GM21737 (cell line): ENCODE data around the gene MCHR1.

Experiments used
- ATAC-seq: cut with Tn5 transposase; IDR thresholded peaks from one replicate; pipeline ENCODE4 v1.9.1; 2021; ENCODE audit warnings: mild to moderate bottlenecking, moderate library complexity; ENCODE audit not compliant: unreplicated experiment

The MCHR1 gene, protein sequence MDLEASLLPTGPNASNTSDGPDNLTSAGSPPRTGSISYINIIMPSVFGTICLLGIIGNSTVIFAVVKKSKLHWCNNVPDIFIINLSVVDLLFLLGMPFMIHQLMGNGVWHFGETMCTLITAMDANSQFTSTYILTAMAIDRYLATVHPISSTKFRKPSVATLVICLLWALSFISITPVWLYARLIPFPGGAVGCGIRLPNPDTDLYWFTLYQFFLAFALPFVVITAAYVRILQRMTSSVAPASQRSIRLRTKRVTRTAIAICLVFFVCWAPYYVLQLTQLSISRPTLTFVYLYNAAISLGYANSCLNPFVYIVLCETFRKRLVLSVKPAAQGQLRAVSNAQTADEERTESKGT

DNA sequence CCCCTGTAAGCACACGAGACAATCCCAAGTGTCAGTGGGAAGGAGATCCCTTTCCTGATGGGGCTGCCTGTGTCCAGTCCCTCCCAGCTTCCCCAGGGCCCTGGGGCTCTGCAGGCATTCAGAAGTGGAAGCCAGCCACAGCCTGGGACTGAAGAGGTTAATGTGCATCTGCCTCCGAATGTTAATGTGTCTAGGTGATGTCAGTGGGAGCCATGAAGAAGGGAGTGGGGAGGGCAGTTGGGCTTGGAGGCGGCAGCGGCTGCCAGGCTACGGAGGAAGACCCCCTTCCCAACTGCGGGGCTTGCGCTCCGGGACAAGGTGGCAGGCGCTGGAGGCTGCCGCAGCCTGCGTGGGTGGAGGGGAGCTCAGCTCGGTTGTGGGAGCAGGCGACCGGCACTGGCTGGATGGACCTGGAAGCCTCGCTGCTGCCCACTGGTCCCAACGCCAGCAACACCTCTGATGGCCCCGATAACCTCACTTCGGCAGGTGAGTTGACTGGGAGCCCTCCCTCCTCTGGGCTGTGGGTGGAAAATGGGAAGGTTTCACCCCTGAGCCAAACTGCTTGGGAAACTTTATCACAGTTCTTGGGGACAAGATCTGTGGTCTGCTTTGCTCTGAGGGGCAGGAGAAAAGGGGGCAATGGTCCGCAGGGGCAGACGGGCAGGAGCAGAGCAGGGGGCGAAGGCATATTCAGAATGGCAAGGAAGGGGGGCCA, at the start of gene MCHR1:
MCHR1 (plus strand) TSS at position 236 of the 715 bp plus-strand sequence; CDS start at position 405, 169 bp downstream.
- no peak for ATAC-seq

DNA sequence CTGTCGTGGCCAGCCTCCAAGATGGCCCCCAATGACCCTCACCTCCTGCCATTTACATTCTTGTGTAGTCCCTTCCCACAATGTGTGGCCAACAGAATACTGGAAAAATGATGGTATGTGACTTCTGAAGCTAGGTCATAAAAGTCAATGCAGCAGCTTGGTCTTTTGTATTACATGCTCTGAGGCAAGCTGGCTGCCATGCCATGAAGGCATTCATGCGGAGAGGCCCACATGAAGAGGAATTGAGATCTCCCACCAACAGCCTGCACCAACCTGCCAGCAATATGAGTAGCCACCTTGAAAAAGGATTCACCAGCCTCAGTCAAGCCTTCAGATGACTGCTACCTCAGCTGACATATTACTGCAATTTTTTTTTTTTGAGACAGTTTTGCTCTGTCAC, 47.4 kb upstream of the MCHR1 start:
- no peak for ATAC-seq

DNA sequence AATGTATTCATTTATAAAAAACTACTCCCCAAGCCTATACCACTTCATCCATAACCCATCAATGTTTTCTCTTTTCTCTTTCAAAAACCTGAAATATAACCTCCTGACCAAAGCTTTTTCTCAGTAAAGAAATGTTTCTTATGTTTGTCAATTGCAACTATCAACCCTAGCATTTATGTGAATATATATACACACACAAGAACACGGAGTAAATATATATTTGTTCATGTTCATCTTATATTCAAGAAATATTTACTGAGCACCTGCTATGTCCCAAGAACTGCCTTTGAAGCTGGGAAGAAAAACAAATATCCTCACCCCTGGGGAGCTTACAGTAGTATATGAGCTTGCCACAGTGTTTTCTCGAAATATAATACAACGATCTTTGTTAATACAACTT, 46.2 kb upstream of the MCHR1 start:
- ATAC-seq = no peak

DNA sequence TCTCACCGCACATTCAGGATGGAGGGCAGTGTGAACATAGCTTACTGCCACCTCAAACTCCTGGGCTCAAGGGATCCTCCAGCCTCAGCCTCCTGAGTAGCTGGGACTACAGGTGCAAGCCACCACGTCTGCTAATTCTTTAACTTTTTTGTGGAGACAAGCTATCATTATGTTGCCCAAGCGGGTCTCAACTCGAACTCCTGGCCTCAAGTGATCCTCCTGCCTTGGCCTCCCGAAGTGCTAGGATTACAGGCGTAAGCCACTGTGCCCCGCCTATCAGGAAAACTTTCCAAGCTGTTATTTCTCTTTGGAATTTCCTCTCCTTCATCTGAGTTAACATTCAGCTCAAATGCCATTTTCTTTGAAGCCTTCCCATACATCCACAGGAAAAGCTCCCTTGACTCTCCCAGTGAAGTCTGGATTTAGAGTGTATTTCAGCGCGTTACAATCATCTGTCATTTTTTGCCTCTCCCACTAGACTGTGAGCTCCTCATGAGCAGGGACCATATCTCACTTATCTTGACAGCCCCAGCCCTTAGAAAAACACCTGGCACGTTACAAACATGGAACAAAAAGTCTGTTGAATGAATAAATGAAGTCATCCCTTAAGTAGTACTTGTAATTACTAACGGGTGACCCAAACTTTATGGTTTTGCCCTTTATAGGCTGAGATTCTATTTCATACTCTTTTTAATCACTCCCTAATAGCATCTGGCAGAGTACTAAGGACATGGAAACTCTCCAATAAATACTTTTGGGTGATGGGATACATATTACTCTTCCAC, 45.0 kb upstream of the MCHR1 start:
- no peak for ATAC-seq

DNA sequence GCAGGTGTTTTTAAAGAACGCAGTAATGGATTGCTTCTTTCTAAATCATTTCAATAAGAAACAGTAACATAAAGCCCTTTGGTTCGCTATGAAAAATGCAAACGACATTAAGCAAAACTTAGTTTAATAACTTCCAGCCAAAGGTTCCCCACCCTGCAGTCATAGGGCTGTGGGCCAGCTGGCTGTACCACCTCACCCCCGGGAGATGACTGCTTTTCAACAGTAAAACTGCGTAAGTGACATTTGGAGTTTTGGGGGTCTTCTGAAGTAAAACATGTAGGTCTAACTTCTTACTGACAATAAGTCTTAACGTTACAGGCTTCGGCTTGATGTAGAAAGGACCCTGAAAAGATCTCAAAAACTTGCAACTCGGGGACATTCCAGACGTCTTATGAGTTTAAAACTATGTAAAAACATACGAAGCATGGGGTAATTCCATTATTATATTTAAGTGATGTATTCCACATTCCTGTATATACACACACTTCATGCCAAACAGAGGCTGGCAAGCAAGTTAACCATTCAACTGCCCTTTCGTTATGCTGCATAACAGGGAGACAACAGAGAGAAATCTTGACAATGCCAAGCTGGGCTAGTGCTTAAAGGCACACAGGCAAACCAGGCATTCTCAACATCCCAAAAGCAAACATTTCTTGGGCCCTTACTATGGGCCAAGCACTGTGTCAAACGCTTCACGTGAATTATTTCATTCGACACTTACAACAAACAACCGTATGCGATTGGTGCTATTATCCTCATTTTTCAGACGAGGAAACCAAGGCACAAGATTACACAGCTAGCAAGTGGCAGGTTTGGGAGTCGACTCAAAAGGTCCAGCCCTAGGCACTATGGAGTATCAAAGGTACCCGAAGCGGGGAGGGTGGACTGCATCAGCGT, 44.0 kb upstream of the MCHR1 start:
- no peak for ATAC-seq

DNA sequence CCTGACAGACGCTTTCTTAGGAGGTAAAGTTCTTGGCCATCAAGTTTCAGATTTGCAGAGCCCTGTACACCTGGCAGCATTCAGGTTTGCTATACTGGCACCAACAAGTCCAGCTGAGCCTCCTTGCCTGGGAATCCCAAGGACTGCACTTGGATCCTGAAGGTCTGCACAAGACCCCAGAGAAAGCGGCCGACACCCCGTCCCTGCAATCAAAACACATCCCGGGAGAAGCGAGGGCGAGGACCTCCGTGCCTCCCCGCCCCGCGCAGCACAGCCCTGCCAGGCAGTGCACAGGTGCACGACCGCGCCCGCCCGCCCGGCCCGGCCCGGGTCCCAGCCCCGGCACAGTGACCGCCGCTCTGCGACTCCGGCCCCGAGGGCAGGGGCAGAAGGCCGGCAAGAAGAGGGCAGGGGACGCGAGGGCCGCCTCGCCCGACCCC, 43.3 kb upstream of the MCHR1 start:
- ATAC-seq = no peak

DNA sequence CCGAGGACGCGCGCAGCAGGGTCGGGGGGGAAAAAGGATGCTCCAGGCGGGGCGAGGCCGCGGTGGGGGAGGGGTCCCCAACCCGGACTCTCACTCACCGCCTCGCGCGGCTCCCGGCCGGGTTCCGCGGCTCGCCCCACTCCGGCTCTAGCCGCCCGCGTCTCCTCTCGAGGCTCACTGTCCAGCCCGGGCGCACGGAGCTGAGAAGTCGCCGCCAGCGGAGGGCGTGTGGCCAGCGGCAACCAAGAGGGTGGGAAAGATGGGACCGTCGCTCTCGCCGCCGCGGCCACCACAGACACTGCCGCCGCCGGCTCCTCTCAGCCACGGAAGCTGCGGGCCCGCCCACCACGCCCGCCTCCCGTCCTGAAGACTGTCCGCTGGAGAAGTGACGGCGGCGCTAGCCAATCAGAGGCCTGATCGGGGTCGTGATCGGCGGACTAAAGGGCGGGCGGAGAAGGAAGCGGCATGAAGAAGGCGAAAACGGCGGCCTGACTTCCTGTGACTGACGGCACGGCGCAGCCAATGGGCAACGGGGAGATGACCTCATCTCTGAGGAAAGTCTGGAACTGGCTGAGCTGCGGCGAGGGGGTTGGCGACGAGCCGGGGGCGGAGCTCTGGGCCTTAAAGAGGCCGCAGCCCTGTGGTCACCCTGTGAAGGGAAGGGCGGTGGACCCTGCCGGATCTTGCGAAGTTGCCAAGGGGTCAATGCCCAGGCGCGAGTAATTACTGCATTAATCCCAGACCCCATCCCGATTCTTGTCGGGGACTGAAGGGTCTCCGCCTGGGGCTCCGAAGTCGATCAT, 42.7 kb upstream of the MCHR1 start, which contains the start of gene MRTFA:
MRTFA (minus strand) TSS at position 340 of the 803 bp plus-strand sequence.
- peak; percentile 93 for ATAC-seq

DNA sequence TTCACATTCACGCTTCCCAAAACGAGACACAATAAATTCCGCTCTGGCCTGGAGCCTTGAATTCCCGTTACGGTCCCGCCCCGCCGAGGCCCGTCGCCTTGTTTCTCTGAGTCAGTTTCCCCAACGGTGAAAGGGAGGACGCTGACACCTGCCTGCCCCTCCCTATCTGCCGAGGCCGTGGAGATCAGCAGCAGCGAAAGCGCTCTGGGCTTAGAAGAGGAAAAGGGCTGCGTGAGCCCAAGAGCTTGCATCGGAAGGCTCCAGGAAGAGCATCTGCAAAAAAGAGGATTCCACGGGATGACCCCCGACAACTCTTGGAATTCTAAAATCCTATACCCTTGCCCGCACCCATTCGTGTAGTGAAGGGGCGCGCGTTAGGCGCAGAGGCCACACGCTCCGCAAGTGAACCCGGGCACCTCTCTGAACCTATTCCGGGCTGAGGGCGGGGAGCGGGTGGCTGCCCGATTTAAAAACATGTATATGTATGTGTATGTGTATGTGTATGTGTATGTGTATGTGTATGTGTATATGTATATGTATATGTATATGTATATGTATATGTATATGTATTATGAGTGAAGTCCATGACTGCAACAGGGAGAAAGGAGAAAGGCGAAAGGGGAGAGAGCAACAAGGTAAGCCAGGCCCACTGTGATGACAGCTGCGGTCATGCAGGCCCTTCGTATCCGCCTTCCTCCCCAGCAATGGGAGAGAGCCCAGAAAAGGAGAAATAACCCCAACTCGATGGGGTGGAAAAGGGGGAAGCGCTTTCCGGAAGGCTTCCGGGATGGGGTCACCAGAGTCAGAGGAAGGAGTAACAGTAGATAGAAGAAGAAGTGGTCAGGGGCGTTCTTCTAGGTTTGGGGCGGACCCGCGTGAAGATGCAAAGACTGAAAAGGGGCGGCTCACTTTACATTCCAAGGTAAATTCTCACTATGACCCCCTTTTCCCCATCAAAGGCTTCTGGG, 41.8 kb upstream of the MCHR1 start:
- ATAC-seq = peak; percentile 7

DNA sequence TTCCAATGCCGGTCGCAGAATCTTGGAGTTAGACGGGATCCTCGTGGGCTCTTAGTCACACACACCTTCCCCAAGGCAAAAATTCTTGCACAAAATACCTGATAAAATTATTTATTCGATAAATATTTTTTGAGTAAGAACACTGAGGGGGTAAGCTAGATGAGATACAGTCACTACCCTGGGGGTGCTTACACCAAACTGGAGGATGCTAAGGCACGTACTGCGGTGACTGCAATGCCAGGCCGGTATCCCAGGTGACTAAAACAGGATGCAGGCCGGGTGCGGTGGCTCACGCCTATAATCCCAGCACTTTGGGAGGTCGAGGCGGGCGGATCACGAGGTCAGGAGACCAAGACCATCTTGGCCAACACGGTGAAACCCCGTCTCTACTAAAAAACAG, 41.0 kb upstream of the MCHR1 start:
- no peak for ATAC-seq

DNA sequence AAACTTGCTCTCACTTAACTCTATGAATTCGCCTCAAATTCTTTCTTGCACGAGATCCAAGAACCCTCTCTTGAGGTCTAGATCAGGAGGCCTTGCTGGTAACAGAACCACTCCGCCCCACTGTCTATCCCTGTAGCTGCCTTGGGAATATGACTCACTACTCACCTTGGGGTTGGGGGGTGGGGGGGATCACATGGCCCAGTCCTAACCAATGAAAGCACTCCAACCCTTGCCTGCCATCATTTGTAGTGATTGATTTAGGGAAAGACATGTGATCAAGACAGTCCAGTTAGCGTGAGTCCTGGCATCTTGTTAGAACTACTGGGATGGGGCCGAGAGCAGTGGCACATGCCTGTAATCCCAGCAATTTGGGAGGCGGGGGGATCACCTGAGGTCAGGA, 38.0 kb upstream of the MCHR1 start:
- no peak for ATAC-seq

DNA sequence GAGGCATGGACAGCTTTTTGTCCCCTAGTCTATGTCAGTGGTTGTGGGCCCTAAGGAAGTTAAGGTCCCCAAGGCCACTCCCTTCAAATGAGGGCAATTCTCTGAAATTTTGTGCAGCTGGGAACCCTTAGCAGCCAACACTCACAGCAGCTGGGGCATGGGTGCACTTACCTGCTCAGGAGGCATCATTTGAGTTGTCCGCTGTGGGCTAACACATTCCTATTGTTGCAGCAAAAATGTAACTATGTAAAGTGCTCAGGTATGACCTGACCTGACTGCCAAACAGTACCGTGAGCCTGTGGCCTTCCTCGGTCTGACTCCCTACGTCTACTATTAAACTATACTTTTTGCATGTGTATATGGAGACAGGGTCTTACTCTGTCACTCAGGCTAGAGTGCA, 37.0 kb upstream of the MCHR1 start:
- no peak for ATAC-seq

DNA sequence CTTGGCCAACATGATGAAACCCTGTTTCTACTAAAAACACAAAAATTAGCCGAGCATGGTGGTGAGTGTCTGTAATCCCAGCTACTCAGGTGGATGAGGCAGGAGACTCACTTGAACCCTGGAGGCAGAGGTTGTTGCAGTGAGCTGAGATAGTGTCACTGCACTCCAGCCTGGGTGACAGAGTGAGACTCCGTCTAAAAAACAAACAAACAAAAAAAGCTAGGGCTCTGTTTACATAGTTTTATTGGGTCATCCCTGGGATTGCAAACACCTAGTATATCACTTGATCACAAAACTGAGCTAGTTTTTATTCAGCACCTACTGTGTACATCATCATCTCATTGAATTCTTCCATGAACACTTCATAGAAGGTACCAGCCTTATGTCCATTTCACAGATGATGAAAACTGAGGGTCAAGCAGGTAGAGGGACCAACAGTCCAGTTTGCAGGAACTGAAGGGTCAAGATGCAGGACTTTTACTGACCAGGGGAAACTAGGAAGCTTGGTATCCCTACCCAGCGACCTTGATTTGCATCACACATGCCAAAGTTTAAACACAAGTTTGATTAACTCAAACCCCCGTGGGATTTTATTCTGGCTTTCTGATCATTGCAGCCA, 33.6 kb upstream of the MCHR1 start:
- ATAC-seq = no peak

DNA sequence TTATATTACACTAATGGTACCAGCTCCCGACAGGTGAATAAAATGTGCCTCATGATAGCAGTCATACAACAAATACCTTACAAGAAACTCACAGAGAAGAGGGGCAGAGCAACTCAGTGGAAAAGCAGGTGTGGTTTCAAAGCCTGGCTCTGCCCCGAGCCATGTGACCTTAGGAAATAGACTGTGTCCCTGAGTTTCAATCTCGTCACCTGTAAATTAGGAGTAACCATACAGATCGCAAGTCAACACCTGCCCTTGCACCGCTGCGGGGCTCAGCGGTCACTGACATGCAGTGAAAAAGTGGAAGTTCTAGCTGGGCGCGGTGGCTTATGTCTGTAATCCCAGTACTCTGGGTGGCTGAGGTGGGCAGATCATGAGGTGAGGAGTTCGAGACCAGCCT, 30.9 kb upstream of the MCHR1 start:
- ATAC-seq = no peak

DNA sequence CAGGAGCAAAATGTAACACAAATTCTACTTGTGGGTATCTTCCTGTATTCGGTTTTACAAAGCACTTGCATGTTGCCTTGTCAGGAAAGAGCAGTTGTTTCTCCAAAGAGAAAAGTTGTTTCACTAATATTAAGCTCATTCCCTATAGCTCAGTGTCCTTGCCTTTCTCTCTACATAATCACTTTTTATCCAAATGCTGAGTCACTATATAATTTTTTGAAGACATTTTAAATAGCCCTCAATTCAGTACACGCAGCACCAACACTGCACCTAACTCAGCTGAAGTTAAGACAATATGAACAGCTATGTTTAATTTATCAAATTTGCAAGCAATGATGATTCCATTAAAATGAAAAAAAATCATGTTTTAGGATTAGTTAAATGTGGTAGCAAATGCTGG, 28.2 kb upstream of the MCHR1 start:
- no peak for ATAC-seq

DNA sequence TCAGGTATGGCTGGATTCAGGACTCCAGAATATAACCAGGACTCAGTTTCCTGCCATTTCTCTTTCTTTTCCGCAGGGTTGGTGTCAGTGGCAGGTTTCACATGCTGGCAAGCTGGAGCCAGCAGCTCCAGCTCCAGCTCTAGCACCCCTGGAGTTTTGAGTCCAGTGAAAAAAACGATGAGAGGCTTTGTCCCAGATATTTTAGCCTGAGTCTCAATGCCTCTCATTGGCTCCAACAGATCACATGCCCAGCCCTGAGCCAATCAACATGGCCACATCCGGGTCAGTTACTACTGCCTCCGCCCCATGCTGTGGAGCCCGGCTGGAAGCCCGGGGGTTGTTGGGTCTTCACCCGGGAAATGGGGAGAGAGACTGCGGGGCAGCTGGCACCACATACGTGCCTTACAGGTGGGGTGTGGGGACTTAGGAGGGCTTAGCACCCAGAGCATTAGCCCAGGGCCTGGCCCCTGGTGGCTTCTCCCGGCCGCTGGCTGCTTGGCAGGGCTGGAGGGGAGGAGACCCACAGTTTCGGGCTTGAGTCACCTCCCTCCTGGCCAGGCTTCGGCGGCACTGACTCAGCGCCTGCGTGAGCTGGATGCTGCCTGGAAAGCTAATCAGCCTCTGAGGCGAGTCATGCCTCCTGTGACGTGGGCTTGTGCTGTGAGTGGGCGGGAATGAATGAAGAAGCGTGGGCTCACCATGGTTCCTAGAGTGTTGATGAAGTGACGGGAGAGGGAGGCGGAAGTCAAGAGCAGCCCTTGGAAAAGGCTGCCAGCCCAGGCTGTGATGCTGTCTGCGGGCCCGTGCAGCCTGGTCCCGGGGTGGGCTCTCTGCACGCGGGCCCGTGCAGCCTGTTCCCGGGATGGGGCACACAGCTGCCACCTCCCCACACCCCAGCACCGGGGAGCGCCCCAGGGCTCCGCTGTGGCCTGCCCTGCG, 27.5 kb upstream of the MCHR1 start:
- ATAC-seq = no peak

DNA sequence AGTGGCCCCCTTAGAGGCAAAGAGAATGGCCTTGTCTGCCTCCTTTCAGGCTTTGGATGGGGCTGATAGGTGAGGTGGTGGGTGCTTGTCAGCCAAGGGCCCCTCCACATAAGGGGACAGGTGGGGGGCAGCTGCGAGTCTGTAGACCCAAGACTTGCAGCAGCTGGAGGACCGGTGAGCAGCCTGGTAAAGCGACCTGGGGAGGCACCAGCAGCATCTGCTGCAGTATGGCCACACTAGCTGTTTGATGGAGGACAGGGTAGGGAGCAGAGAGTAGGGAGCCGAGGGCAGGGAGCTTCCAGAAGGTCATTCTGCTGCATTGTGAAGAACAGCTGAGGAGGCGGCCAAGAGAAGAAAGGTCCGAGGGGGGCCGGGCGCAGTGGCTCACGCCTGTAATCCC, 25.9 kb upstream of the MCHR1 start:
- ATAC-seq = no peak
